CD4-positive, CD25-positive, alpha-beta regulatory T cell (primary cell): Measurements from ENCODE around the gene TCEAL1. TPM values are rescaled to one million over a fixed set of nuclear protein-coding genes. Genes with fewer than 3 reads are reported as not detected.
"Not testable (repeated sequence)": the region's sequence is repeated elsewhere in the genome, so short reads cannot be mapped to it uniquely, and the experiment has no call there.

Experiments used
- ATAC-seq, 2 donors: fragments of 150-1000 bp; cut with Tn5 transposase; one replicate each; pipeline ENCODE4 v1.10.0; 2021; ENCODE audit warnings: low read depth in 2 of 2, moderate number of reproducible peaks in 2 of 2, moderate library complexity in 1 of 2
- DNase-seq, 3 donors: peaks; one replicate each; pipeline versions ENCODE4 v3.0.0 to v3.0.0-alpha.2; 2012 to 2022; ENCODE audit warnings: mixed read lengths in 1 of 3
- H3K27ac ChIP-seq: one replicate; pipeline ENCODE4 v1.7.0; 2013; ENCODE audit warnings: mild to moderate bottlenecking, low read length; ENCODE audit not compliant: insufficient read depth, poor library complexity, severe bottlenecking
- H3K27me3 ChIP-seq: one replicate; pipeline ENCODE4 v1.7.0; 2013; ENCODE audit warnings: low read length; ENCODE audit not compliant: control insufficient read depth, insufficient read depth
- H3K36me3 ChIP-seq: one replicate; pipeline ENCODE4 v1.7.0; 2013; ENCODE audit warnings: mild to moderate bottlenecking, low read length, moderate library complexity; ENCODE audit not compliant: control insufficient read depth, insufficient read depth
- H3K4me1 ChIP-seq: 2 replicates; pipeline ENCODE4 v1.7.0; 2013; ENCODE audit warnings: mild to moderate bottlenecking, low read length; ENCODE audit not compliant: insufficient read depth, control insufficient read depth, poor library complexity, severe bottlenecking
- H3K4me3 ChIP-seq: one replicate; pipeline ENCODE4 v1.7.0; 2013; ENCODE audit warnings: low read depth, mild to moderate bottlenecking, low read length, moderate library complexity
- H3K9me3 ChIP-seq, 2 experiments: 1 replicate in 1 of 2; 2 replicates in 1 of 2; pipeline ENCODE4 v1.7.0; 2013; ENCODE audit warnings: low read length in 2 of 2, mild to moderate bottlenecking in 1 of 2, moderate library complexity in 1 of 2; ENCODE audit not compliant: control insufficient read depth in 2 of 2
- H3K27ac Mint-ChIP-seq, 3 donors: one replicate each; pipeline ENCODE4 v1.8.0; 2020 to 2022; ENCODE audit warnings: mild to moderate bottlenecking in 3 of 3, mixed read lengths in 3 of 3, moderate library complexity in 2 of 3
- H3K27me3 Mint-ChIP-seq: one replicate; pipeline ENCODE4 v1.8.0; 2022; ENCODE audit warnings: mild to moderate bottlenecking, mixed read lengths
- H3K36me3 Mint-ChIP-seq: one replicate; pipeline ENCODE4 v1.8.0; 2020; ENCODE audit warnings: mixed read lengths
- H3K4me1 Mint-ChIP-seq, 4 donors: one replicate each; pipeline ENCODE4 v1.8.0; 2020 to 2022; ENCODE audit warnings: mixed read lengths in 4 of 4, mild to moderate bottlenecking in 1 of 4
- H3K4me3 Mint-ChIP-seq, 4 donors: one replicate each; pipeline ENCODE4 v1.8.0; 2020 to 2022; ENCODE audit warnings: mild to moderate bottlenecking in 4 of 4, mixed read lengths in 4 of 4, moderate library complexity in 3 of 4
- H3K9me3 Mint-ChIP-seq, 7 donors: one replicate each; pipeline ENCODE4 v1.8.0; 2020 to 2022; ENCODE audit warnings: mixed read lengths in 7 of 7, mild to moderate bottlenecking in 3 of 7, moderate library complexity in 2 of 7
- polyA plus RNA-seq, 4 donors: library from polyadenylated mRNA; unstranded; fragments of 300-500 nt; fragmentation: Illumina TruSeq; gene quantifications; one replicate each; pipeline ENCODE4 v1.2.3, GENCODE V29; 2021
- total RNA-seq: library from RNA; stranded (reverse); gene quantifications from one replicate; pipeline ENCODE4 v1.2.3, GENCODE V29; 2022

The TCEAL1 gene
- total and polyA plus RNA-seq, 5 donors from 2014 or later: 4.0 to 22.1 (median 15.4) TPM

DNA sequence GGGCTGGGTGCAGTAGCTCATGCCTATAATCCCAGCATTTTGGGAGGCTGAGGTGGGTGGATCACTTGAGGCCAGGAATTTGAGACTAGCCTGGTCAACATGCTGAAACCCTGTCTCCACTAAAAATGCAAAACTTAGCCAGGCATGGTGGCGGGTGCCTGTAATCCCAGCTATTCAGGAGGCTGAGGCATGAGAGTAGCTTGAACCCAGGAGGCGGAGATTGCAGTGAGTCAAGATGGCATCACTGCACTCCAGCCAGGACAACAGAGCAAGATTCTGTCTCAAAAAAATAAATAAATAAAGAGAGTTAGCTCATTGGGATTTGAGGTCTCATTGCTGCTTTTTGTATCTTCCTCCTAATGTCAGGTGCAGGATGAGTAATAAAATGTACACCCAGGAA lies 28.3 kb downstream of the TCEAL1 start:
- not testable (repeated sequence) for H3K27me3 Mint-ChIP-seq, H3K27ac Mint-ChIP-seq, DNase-seq, ATAC-seq, H3K4me1 Mint-ChIP-seq, H3K9me3 Mint-ChIP-seq, H3K9me3 ChIP-seq, H3K27ac ChIP-seq, H3K4me3 ChIP-seq, H3K36me3 ChIP-seq, H3K27me3 ChIP-seq, H3K36me3 Mint-ChIP-seq, H3K4me1 ChIP-seq, H3K4me3 Mint-ChIP-seq

DNA sequence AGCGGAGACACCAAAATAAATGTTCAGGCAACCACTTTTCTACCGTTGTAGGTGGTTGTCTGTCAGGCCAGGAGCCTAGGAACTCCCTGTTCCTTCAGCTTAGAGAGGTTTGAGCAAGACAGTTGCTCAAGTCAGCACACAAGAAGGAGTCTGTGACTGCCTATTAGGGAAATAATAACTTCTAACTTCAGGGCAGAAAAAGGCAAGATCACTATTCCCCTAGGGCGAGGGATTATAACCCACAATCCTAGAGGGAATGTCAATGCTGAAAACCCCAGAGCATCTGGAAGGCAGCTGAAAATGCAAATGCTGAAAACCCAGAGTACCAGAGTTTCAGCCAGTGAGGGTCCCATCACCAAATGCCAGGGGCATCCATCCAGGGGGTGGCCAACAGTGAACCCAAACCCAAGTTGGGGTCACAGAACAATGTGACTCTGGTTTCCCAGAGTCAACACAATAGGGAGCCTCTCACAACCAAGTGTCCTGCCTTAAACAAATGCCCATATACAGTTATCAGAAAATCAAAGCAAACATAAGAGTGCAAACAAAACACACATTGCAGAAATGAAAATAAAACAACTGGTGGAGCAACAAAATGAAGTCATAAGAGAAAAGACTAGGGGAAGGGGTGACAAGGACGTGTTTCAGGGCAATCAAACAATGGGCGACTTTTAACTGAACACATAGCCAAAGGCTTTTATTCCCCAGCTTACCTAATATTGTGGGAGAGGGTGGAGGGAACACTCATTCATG lies 30.1 kb downstream of the TCEAL1 start:
- no peak for ATAC-seq
- Mint-ChIP-seq H3K36me3 (no peaks in the 10 kb centered on the region), H3K9me3 (peaks cover 0 to 5% (median 1%) of the 10 kb centered on the region in 7 donors), H3K4me3 (no peak overlapping the region), H3K27ac (no peak overlapping the region), H3K27me3 (peaks cover 15% of the 10 kb centered on the region), H3K4me1 (no peaks in the 10 kb centered on the region)
- Histone ChIP-seq H3K4me1 (no peaks in the 10 kb centered on the region), H3K36me3 (no peaks in the 10 kb centered on the region), H3K27ac (no peak overlapping the region), H3K27me3 (peaks cover 1% of the 10 kb centered on the region), H3K4me3 (no peak overlapping the region), H3K9me3 (no peaks in the 10 kb centered on the region)
- DNase-seq: no peak

DNA sequence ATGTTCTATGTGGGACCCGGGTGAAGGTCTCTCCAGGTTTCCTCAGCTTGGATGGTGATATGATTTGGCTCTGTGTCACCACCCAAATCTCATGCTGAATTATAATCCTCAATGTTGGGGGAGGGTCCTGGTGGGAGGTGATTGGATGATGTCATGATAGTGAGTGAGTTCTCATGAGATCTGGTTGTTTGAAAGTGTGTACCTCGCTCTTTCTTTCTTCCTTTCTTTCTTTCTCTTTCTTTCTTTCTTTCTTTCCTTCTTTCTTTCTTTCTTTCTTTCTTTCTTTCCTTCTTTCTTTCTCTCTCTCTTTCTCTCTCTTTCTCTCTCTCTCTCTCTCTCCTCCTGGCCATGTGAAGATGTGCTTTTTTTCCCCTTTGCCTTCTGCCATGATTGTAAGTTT lies 30.7 kb downstream of the TCEAL1 start:
- H3K36me3 Mint-ChIP-seq: not testable (repeated sequence)

DNA sequence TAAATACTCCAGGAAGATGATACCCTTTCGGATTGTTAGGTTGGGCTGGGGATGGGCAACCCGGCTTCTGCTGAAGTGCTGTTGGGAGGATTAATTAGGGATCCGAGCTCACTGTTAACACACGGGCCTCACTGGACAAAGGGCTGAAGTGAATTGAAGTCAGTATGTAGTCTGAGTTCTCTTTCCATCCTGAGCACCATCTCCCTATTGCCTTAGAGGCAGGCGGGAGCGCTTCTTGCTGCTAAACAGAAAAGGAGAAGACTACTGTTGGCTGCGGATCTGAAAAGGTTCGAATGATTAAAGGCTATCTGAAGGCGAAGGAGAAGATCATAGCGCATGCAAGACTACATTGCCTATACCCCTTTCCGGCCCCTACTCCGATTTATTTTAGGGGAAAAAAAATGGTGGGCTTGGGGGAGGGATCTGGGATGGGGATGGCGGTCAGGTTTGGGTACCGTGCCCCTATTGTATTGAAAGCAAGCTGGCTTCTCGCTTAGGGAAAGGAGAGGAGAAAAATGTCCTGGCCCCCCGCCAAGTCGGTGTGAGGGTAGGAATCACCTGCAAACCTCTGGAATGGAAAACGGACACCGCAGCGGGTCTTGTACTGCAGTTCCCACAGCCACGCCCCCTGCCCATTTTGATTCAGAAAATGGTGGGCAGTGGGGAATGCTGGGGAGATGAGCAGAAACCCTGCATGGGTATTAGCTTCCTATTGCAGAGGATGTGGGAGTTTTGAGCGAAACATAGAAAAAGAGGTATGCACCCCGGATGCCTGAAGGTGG lies 35.4 kb downstream of the TCEAL1 start:
- H3K4me1 ChIP-seq: no peaks in the 10 kb centered on the region
- no peaks in the 10 kb centered on the region for H3K36me3 ChIP-seq
- no peaks in the 10 kb centered on the region for H3K36me3 Mint-ChIP-seq
- H3K4me3 ChIP-seq: no peak overlapping the region
- H3K27me3 Mint-ChIP-seq: peaks cover 35% of the 10 kb centered on the region
- H3K9me3 ChIP-seq: no peaks in the 10 kb centered on the region
- ATAC-seq (no peak), DNase-seq (no peak)
- no peak overlapping the region for H3K27ac ChIP-seq
- H3K27me3 ChIP-seq: peaks cover 3% of the 10 kb centered on the region
- H3K4me1 Mint-ChIP-seq: no peaks in the 10 kb centered on the region
- no peak overlapping the region for H3K27ac Mint-ChIP-seq
- no peak overlapping the region for H3K4me3 Mint-ChIP-seq
- peaks cover 0 to 4% (median 0%) of the 10 kb centered on the region in 7 donors for H3K9me3 Mint-ChIP-seq

More for the DNA sequence above, 30.7 kb downstream of the TCEAL1 start:
- not testable (repeated sequence) for H3K4me1 Mint-ChIP-seq, H3K36me3 ChIP-seq, H3K4me3 ChIP-seq, H3K27me3 ChIP-seq, ATAC-seq, H3K27ac ChIP-seq, H3K4me1 ChIP-seq, H3K9me3 ChIP-seq, DNase-seq, H3K9me3 Mint-ChIP-seq, H3K27ac Mint-ChIP-seq
- H3K4me3 Mint-ChIP-seq: peak overlapping the region in 1 of 4 donors; percentile 15
- peaks cover 21% of the 10 kb centered on the region for H3K27me3 Mint-ChIP-seq

DNA sequence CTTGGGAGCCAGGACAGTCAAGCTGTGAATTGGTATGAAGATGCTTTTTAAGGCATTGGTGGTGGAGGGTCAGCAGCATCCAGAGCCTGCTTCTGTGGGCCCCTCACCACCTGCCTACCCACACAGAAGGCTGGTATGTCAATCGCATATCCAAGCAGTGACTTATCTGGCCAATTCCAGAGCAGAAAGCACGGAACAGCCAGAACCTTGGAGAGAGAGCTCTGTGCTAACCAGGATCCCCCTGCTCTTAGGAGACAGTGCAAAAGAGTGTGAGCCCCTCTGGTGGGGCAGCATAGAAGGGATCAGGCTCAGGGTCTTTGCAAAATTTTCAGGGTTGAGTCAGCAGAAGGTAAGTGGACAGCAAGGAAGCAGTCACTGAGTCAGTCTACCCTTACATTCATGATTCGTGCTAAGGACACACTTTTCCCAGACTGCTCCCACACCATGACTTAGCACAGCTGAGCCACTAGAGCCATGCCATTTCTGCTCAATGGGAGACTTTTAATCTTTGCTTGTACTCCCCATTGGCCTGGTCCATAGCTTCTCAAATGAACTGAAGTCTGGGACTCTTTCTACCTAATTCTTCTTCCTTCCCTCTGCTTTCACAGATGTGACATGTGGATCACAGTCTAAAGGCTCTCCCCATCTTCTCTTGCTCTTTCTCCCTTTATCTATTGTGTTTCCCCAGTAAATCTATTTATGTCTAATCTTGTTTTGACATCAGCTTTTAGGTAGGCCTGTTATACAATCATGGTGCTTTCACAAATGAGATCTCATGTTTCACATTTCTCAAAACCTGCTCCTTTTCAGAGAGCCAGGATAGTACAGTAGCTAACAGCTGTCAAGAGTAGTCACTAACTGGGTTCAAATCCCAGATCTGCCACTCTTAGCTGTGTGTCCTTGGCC lies 37.7 kb downstream of the TCEAL1 start:
- Mint-ChIP-seq H3K9me3 (peaks cover 0 to 2% (median 0%) of the 10 kb centered on the region in 7 donors), H3K4me3 (no peak overlapping the region), H3K36me3 (no peaks in the 10 kb centered on the region), H3K27ac (no peak overlapping the region), H3K27me3 (peaks cover 35% of the 10 kb centered on the region), H3K4me1 (no peaks in the 10 kb centered on the region)
- H3K27me3 ChIP-seq: peaks cover 3% of the 10 kb centered on the region
- no peak overlapping the region for H3K4me3 ChIP-seq
- DNase-seq (no peak), ATAC-seq (no peak)
- no peak overlapping the region for H3K27ac ChIP-seq
- H3K36me3 ChIP-seq: no peaks in the 10 kb centered on the region
- H3K9me3 ChIP-seq: no peaks in the 10 kb centered on the region
- H3K4me1 ChIP-seq: no peaks in the 10 kb centered on the region

DNA sequence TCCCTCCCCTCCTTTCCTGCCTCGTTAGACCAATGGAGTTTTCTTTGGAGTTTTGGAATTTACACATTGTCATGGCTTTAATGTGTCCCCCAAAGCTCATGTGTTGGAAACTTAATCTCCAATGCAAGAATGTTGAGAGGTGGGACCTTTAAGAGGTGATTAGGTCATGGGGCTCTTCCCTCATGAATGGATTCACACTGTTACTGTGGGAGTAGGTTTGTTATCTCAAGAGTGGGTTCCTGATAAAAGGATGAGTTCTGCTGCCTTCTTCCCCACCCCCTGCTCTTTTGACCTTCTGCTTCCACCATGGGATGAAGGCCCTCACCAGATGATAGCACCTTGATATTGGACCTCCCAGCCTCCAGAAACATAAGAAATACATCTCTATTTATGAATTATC lies 41.0 kb downstream of the TCEAL1 start:
- H3K27me3 Mint-ChIP-seq: peaks cover 11% of the 10 kb centered on the region
- H3K9me3 ChIP-seq: no peaks in the 10 kb centered on the region
- no peak overlapping the region for H3K27ac Mint-ChIP-seq
- no peaks in the 10 kb centered on the region for H3K27me3 ChIP-seq
- no peaks in the 10 kb centered on the region for H3K4me1 Mint-ChIP-seq
- H3K4me1 ChIP-seq: no peaks in the 10 kb centered on the region
- ATAC-seq: no peak
- peaks cover 0 to 1% (median 0%) of the 10 kb centered on the region in 7 donors for H3K9me3 Mint-ChIP-seq
- H3K4me3 Mint-ChIP-seq: no peak overlapping the region
- peaks cover under 1% of the 10 kb centered on the region for H3K36me3 ChIP-seq
- DNase-seq: no peak
- H3K4me3 ChIP-seq: no peak overlapping the region
- no peak overlapping the region for H3K27ac ChIP-seq
- H3K36me3 Mint-ChIP-seq: no peaks in the 10 kb centered on the region

DNA sequence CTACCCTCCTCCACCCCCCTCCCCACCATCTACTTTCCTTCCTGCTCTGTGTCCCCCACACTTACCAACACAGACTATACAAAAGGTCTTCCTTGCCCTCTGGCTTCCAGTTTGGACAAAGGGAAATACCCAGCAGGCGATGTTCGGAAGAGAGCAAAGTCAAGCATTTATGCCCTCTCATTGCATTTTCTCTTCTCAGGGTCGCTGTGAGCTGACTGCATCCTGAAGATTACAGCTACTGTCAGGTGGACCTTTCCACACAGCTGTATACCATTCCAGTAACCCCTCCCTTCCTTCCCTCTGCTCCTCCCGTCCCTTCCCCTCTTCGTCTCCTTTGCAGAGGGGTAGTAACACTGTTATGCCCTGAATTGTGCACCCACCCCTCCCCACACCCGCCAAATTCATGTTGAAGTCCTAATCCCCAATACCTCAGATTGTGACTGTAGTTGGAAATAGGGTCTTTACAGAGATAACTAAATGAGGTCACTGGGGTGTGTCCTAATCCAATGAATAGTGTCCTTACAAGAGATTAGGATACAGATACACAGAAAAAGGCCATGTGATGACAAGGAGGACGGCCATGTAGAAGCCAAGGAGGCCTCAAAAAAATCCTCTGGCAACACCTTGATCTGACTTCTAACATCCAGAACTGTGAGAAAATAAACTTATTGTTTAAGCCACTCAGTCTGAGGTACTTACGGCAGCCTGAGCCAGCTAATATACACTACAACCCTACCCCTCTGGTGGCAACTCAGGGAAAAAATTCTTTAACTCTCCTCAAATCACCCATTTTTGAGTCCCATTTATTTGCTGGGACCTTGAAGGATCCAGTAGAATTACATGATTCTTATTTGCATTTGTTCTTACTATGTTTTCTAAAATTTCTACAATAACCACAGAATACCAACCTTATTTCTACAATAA lies 46.0 kb downstream of the TCEAL1 start:
- ATAC-seq (no peak), DNase-seq (no peak)
- Histone ChIP-seq H3K4me3 (no peak overlapping the region), H3K27me3 (no peaks in the 10 kb centered on the region), H3K36me3 (peaks cover 30% of the 10 kb centered on the region), H3K4me1 (no peaks in the 10 kb centered on the region), H3K9me3 (no peaks in the 10 kb centered on the region), H3K27ac (no peak overlapping the region)
- peaks cover 0 to 1% (median 0%) of the 10 kb centered on the region in 7 donors for H3K9me3 Mint-ChIP-seq
- no peaks in the 10 kb centered on the region for H3K27me3 Mint-ChIP-seq
- H3K36me3 Mint-ChIP-seq: peaks cover 6% of the 10 kb centered on the region
- H3K4me1 Mint-ChIP-seq: peaks cover 0 to 7% (median 0%) of the 10 kb centered on the region in 4 donors
- no peak overlapping the region for H3K27ac Mint-ChIP-seq
- H3K4me3 Mint-ChIP-seq: no peak overlapping the region
